GM12892 (cell line): ENCODE measurements around the gene AIDA. TPM values are rescaled to one million over a fixed set of nuclear protein-coding genes. Genes with fewer than 3 reads are reported as not detected.
"Not testable (repeated sequence)": the region's sequence is repeated elsewhere in the genome, so short reads cannot be mapped to it uniquely, and the experiment has no call there.

Experiments used
- DNase-seq: peaks from one replicate; pipeline ENCODE4 v3.0.0; 2011; ENCODE audit not compliant: insufficient read length
- FAIRE-seq: peaks from 2 replicates; lab custom pipeline; 2011; peaks lifted over from hg19 to GRCh38; lab: Jason Lieb, UNC
- POLR2A ChIP-seq: IDR thresholded peaks from 2 replicates; pipeline ENCODE4 v1.6.1; 2011; ENCODE audit warnings: low read depth, low read length, control low read depth
- POLR2AphosphoS5 ChIP-seq: IDR thresholded peaks from 2 replicates; pipeline ENCODE4 v1.6.1; 2011; ENCODE audit warnings: low read depth, low read length, control low read depth
- TAF1 ChIP-seq: IDR thresholded peaks from 2 replicates; pipeline ENCODE4 v1.6.1; 2011; ENCODE audit warnings: low read depth, mild to moderate bottlenecking, control low read depth, low read length, borderline replicate concordance
- polyA plus RNA-seq: library from polyadenylated mRNA; unstranded; fragments of >200 nt; gene quantifications from one replicate; pipeline ENCODE4 v1.2.1, GENCODE V29; 2012; ENCODE audit warnings: missing spikeins, inconsistent platforms; ENCODE audit not compliant: missing spikeins

The AIDA gene
- 33.9 TPM for polyA plus RNA-seq

- TF ChIP-seq POLR2A (peak; percentile 56; the same call in 1 of the 2 replicates), POLR2AphosphoS5 (no peak)
- DNase-seq (peak; percentile 77), FAIRE-seq (peak; percentile 88)
These were observed at the start of gene AIDA, which contains the start of gene BROX for GRCh38 chr1:222712253-222713090. TSS of gene AIDA (minus strand) at chr1:222712491. CDS start at chr1:222712317, 174 bp downstream. TSS of gene BROX (plus strand) at chr1:222712564. CDS start at chr1:222715700, 3,136 bp downstream.

- FAIRE-seq (no peak), DNase-seq (no peak)
- TF ChIP-seq POLR2AphosphoS5 (no peak), POLR2A (no peak), TAF1 (no peak)
These were observed 48.8 kb upstream of the AIDA start for GRCh38 chr1:222761083-222761482.

- TF ChIP-seq POLR2AphosphoS5 (no peak), TAF1 (no peak), POLR2A (no peak)
- no peak for FAIRE-seq
- no peak for DNase-seq
These were observed 47.3 kb upstream of the AIDA start for GRCh38 chr1:222759451-222760035.

- FAIRE-seq (no peak), DNase-seq (no peak)
- TF ChIP-seq POLR2A (no peak), POLR2AphosphoS5 (no peak), TAF1 (no peak)
These were observed 45.5 kb upstream of the AIDA start for GRCh38 chr1:222757646-222758268.

GRCh38 chr1:222754366-222755139 lies 42.3 kb upstream of the AIDA start:
- TF ChIP-seq POLR2A (no peak), POLR2AphosphoS5 (no peak), TAF1 (no peak)
- DNase-seq, result no peak
- FAIRE-seq, result no peak

- DNase-seq, result no peak
- TF ChIP-seq POLR2A, result no peak
- TF ChIP-seq POLR2AphosphoS5, result no peak
- no peak for TF ChIP-seq TAF1
- FAIRE-seq, result peak; percentile 24
These were observed 39.0 kb upstream of the AIDA start for GRCh38 chr1:222751255-222751654.

GRCh38 chr1:222750651-222751050 lies 38.4 kb upstream of the AIDA start:
- FAIRE-seq (no peak), DNase-seq (no peak)
- TF ChIP-seq TAF1 (no peak), POLR2A (no peak), POLR2AphosphoS5 (no peak)

- peak; percentile 72 for FAIRE-seq
- no peak for DNase-seq
- no peak for TF ChIP-seq POLR2AphosphoS5
These were observed 37.6 kb upstream of the AIDA start for GRCh38 chr1:222749927-222750326.

GRCh38 chr1:222741630-222742457 lies 29.6 kb upstream of the AIDA start:
- not testable (repeated sequence) for FAIRE-seq, DNase-seq

- FAIRE-seq (peak; percentile 38), DNase-seq (no peak)
- TF ChIP-seq POLR2AphosphoS5 (no peak), TAF1 (no peak), POLR2A (no peak)
These were observed 27.6 kb upstream of the AIDA start for GRCh38 chr1:222739929-222740328.
